NCI-H128 (cell line): ENCODE results near the gene XPO5.
A peak's percentile ranks its signal among the peaks of the same experiment; 100 is the strongest.

Experiments used
- DNase-seq: peaks from one replicate; lab custom pipeline; 2025; ENCODE audit not compliant: unreplicated experiment; lab: John Stamatoyannopoulos, UW

The XPO5 gene

DNA sequence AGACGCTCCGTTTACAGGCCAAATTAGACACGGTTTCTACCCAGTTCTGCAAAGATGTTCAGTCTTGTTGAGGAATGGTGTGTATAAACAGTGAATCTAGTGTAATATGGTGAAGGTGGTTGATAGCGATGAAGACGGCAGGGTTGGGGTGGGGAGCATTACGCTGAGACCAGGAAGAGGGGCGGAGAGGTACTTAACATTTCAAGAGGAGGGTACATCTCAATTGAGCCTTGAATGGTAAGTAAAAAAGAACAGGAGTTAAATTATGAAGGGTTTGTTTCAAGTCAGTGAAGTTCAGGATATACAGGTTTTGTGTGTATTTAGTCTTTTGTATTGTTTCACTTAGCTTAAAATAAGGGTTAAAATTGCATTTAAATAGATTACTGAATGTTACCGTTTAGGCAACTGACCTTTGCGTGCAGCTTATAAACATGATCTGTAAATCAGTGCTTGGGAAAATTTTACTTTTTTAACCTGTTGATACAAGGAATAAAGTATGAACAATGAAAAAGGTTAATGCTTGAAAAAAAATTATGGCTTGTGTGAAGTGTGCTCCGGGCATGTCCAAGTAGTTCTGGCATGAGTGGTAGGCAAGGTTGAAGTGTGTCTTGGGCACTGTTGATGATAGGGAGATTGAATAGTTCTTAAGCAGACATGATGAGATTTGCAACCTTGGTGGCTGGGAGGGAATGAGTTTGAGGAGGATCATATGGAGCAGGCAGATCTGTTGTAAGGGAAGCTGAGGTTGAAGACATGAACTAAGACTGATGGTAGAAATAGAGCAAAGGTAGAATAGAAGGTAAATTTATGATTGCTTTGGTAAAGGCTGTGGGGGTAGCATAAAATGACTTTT, 58.1 kb downstream of the XPO5 start:
- no peak for DNase-seq

DNA sequence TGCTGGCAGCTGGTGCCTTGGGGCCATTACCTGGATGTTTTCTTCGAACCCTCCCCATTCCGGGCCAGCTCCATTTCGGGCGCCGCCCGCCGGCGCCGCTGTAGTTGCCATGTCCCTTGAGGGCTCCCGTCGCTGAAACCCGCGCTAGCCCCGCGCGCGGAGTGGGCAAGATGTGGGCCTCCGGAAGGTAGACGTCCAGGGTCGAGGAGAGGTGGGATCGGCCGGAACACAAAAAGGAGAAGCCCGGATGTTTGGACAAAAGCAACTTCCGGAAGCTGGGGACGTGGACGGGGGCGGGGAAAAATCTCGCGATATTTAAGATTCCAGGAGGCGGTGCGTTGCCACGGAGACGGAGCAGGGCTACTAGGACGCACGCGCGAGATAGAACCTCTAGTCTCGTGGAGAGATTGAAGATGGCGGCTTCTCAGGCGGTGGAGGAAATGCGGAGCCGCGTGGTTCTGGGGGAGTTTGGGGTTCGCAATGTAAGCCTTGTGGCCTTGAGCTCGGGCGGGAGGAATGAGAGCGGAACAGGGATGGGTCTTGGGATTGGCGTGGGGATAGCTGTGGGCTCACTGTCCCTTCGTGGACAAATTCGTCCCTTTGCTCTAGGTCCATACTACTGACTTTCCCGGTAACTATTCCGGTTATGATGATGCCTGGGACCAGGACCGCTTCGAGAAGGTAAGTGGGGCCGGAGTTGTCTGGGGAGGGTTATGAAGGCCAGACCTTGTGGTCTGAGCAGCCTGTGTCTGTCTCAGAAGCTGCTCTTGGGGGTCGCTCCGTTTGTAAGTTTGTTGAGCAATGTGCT, 58.9 kb downstream of the XPO5 start, which contains the start of the genes POLR1C and YIPF3:
POLR1C (plus strand) TSS at position 393 of the 808 bp plus-strand sequence; CDS start at position 414, 21 bp downstream.
YIPF3 (minus strand) TSS at position 230 of the 808 bp plus-strand sequence; CDS start at position 111, 119 bp downstream.
- DNase-seq, result peak; percentile 97

DNA sequence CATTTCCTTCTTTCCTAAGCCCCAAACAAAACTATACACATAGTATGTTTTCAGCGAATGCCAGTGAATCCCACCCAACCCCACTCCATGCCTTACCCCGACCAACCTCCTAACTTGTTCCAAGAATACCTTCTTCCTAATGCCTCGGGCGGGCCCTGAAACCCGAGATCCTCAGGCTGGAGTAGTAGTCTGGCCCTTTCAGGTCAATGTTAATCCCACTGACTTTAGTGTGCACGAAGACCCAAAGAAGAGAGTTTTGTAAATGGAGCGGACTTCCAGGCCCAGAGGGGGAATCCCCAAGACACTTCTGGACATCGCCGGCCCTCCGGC, 59.5 kb downstream of the XPO5 start:
- DNase-seq, result no peak

DNA sequence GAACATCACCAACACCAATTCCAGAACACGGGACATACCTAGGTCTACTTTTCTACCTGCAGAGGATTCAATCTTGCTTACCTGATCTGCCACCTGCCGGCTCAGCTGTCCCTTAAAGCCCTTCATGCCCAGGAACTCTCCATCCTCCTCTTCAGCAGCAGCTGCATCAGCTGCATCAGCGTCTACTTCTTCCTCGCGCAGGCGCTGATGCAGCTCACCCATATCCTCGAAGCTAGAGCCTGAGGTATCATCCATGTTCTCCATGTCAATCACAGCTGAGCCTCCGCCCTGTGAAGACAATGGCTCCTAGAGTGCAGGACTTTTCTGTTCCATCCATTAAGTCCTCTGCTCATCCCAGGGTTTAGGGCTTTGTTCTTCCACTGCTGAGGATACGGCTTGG, 60.0 kb downstream of the XPO5 start:
- DNase-seq, result no peak

DNA sequence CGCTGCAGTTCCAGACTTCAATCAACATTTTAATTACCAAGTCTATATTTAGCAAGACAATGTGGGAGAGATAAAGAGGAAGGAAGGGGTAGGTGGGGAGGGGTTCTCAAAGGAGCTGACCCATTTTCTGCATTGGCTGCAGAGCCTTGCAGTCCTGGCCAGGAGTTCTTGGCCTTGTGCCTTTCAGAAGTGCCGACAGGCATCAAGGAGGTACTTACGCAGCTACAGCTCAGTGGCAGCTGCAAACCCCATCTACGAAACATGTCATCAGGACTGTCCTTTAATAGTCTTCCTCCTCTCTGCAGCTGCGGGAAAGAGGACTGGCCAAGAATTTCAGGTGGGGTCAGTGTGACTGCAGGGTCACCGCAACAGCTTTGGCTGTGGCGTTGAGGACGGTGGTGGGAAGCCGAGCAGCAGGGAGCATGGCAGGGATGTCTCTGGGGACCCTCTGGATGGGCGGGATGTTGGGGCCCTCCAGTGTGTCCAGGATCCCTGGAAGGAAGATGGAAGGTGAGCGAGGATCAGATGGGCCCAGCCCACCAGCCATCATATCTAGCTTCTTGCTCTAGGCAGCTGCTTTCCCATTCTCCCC, 63.9 kb downstream of the XPO5 start:
- no peak for DNase-seq

DNA sequence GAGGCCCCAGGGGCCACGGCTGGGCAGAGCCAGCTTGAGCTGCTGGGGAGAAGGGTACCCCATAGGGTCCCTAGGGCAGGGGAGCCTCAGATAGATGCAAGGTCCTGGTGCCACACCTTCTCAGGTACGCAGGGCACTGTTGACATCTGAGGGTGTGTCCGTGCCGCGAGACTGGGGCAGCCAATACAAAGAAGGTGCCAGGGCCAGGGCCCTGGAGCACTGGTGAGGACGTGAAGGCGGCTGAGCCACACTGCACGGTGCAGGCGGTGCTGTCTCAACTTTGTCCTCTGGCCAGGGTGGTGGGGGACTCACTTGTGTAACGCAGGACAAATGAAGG, 65.0 kb downstream of the XPO5 start:
- DNase-seq, result no peak

DNA sequence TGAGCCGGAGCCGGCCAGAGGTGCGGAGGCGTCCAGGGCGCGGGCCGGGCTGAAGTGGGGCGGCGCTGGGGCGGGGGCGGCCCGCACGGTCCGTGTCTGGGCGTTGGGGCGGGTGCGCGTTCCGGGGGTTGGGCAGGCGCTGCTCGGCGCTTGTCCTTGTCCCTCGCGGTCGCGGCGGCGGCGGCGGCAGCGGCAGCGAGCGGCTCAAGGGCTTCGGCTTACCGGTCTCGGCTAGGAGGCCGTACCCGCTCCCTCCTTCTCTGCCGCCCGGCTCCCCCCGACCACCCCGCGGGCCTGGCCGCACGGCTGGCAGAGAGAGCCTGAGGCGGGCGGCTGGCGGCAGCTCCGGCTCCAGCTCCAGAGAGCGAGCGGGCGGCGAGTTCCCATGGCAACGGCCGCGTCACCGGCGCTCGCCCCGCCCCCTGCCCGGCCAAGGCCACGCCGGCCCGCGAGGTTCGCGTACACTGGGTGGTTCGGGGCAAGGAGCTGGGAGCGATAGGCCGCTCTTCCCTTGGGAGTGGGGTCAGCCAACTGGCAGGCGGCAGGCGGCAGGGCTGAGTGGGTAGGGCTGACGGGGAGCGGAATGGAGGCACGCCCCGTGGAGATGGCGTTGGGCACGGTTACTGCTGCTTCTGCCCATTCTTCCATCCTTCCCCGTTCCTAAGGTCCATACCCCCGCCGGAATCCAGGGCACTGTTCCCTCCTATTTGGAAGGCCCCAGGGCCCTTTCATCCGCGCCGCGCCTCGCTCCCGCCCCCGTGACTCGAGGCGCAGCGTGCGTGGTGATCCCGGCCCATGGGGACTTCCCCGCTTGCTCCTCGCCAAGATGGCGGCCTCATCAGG, 65.6 kb downstream of the XPO5 start, which contains the start of gene LRRC73:
LRRC73 (minus strand) TSS at position 363 of the 843 bp plus-strand sequence. CDS start 561 bp downstream, outside the sequence.
- DNase-seq, result peak; percentile 46

DNA sequence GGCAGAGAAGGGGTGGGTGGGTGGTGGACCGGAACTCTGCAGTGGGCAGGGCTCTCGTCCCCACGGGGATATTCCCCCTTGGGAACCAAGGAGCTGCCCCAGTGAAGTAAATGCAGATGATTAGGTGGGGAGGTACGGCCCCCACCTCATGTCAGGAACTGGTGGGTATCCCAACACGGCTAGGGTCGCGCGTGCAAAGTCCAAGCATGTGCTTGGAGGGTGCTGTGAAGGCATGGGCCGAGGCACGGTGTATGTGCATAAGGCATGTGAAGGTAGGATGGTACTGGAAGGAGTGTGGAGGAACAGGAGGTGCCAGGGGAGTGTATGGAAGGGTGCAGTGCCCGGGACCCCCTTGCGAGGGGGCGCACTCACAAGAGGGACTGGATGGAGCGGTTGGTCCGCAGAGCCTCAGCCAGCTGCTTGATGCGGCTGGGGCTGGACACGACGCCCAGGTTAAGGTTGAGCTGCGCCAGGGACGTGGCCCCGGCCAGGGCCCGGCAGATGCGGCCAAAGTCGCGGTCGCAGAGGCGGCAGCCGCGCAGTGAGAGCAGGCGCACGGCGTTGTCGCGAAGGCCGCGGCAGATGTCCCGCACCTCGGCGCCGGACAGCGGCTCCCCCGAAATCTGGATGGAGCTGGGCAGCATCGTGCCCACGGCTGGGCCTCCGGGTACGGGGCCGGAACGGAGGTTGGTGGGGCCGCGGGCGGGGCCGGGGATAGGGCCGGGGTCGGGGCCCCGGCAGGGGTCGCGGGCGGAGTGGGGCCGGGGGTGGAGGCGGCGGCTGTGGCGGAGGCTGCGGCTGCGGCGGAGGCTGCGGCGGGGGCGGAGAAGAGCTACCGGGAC, 66.5 kb downstream of the XPO5 start:
- DNase-seq, result no peak

DNA sequence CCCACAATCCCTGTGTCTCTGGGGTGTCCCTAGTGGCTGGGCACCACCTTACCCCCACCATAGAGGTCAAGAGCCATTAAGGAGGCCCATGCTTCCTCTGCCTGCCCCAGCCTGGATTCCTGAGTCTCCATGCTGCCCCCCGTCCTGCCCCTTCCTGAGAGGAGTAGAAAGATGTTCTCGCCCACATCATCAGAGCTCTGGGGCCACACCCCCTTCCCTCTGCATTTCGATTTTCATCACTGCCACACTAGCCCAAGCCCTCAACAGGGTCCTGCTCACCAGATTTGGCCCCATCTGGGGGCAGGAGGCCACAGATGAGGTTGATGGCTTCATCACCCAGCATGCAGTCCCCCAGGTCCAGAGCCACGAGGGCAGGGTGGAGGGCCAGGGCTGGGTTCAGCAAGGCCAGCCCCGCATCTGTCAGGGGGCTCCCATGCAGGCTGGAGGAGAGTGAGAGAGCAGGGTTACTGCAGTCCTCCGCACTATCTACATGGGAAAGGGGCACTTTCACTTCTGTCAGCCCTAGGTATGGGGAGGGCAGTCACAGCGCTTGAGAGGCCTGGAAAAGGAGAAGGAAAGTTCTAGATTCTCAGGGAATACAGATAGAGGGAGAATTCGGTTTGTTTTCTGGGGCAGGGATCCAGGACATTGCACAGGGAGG, 67.2 kb downstream of the XPO5 start:
- no peak for DNase-seq

DNA sequence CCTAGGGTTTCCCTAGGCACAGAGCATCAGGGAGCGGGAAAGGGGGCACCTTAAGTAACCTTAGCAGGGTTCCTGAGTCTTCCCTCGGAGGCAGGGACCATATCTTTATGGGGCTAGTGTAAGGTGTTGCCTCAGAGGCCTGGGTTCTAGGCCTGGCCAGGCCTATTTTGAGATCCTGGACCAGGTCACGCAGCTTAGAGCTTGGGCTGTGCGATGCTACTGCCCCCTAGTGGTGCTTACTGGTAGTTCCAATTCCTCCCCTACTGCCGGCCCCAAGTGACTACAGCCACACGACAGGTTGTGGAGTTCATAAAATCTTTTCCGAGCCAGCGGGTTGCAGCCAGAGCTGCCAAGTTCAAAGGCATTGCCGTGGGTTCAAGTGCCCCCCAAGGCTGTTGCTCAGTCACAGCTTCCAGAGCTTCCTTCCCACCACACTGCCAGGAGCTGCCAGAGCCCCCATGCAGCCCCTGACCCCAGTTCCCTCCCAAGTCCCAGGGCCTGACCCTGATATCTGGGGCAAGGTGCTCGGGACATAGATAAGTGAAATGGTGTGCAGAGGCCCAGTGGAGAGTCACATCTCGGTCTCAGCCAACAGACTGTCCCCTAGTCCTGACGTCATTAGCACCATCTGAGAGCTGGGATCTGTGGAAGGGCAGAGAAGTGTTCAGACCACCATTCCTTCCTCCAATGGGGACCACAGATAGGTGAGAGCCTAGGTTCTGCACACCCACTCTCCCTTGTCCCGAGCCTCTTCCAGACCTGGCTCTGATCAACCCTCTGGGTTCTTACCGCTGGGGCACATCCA, 69.0 kb downstream of the XPO5 start:
- peak; percentile 64 for DNase-seq

DNA sequence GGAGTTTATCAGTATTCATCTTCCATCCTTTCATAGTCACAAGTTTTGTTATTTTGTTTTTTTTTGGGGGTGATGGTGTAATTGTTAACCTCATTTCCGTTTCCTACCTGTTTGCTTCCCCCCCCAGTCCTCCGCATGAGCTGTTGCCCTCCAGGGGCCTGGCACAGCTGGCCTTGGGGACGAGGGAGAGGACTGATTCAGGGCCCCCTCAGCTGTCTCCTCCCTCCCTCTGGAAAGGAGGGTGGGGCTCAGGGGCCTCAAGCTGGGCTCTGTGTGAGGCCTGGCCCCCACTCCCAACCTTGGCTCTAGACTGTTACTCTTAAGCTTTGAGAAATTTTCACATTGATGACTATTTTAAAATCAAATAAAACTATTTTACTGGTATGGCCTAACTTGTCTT, 69.7 kb downstream of the XPO5 start:
- DNase-seq, result no peak

DNA sequence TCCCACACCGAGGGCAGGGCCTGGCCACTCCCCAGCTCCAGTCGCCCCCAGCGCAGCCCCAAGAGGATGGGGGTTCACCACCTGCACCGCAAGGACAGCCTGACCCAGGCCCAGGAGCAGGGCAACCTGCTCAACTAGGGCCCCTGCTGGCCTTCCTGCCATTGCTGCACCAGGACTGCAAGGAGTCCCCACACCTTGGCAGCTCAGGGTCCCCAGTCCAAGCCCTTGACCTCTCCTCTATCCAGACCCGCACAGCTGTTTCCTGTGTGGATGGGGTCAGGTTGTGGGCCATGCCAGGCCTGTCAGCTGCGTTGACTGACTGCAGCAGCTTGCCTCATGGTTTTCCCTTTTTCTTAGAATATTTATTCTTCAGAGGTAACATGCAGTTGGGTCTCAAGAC, 70.1 kb downstream of the XPO5 start:
- no peak for DNase-seq

DNA sequence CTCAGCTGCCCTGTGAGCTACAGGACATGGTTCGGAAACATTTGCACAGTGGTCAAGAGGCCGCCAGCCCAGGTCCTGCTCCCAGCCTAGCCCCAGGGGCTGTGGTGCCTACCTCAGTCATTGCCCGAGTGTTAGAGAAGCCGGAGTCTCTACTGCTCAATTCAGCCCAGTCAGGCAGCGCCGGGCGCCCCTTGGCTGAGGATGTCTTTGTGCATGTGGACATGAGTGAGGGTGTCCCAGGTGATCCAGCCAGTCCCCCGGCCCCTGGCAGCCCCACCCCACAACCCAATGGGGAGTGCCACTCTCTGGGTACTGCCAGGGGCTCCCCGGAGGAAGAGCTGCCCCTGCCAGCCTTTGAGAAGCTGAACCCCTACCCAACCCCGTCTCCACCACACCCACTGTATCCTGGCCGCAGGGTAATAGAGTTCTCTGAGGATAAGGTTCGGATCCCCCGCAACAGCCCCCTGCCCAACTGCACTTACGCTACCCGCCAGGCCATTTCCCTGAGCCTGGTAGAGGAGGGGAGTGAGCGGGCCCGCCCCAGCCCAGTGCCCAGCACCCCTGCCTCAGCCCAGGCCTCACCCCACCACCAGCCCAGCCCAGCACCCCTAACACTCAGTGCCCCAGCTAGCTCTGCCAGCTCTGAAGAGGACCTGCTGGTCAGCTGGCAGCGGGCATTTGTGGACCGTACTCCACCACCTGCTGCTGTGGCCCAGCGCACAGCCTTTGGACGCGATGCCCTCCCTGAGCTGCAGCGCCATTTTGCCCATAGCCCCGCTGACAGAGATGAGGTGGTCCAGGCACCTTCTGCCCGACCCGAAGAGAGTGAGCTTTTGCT, 70.9 kb downstream of the XPO5 start:
- no peak for DNase-seq

DNA sequence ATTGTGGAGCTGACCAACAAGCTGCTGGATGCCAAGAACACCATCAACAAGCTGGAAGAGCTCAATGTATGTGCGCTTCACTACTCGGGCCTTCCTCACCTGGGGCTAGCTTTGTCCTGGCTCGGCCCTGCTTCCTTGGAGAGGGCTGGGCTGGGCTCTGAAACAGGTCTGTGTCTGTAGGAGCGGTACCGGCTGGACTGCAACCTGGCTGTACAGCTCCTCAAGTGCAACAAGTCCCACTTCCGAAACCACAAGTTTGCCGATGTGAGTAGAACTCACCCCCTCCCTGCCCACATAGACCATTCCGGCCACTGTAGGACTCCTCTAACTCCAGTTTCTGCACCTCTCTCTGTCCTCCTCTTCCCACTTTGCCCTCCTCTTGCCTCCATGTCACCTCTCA, 72.4 kb downstream of the XPO5 start:
- DNase-seq, result no peak

DNA sequence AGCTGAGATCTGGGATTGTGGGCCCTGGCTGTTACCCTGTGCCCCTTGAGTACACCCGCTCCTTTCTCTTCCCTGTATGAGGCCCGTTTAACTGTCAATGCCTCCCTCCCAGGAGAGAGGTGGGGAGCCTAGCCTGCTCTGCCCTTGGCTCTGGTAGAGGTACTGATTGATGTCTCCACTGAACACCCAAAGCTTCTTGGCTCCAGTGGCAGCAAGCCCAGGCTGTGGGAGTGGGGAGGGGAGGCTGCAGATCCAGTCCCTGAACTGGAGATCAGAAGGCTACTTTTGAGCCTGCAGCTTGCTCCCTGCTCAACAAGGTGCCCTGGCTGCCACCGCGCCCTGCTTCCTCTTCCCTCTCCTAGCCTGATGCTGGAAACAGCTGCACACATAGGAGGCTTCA, 73.2 kb downstream of the XPO5 start:
- DNase-seq, result no peak

DNA sequence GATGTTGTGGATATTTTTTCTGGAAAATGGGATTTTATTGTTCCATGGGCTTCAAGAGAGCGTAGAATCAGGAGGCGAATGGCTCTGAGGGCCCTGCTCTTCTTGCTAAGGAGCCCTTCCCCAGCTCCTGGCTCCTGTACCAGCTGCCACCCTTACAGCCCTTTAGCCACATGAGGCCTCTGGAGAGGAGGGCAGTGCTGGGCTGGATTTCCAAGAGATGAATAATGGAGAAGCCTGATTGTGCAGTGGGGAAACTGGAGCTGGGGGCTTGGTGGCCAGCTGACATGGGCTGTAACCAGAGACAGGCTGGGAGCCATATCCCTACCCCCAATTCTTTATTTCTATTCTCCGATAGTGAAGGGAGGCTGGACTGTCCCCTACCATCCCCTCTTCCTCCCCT, 74.9 kb downstream of the XPO5 start:
- DNase-seq, result no peak

DNA sequence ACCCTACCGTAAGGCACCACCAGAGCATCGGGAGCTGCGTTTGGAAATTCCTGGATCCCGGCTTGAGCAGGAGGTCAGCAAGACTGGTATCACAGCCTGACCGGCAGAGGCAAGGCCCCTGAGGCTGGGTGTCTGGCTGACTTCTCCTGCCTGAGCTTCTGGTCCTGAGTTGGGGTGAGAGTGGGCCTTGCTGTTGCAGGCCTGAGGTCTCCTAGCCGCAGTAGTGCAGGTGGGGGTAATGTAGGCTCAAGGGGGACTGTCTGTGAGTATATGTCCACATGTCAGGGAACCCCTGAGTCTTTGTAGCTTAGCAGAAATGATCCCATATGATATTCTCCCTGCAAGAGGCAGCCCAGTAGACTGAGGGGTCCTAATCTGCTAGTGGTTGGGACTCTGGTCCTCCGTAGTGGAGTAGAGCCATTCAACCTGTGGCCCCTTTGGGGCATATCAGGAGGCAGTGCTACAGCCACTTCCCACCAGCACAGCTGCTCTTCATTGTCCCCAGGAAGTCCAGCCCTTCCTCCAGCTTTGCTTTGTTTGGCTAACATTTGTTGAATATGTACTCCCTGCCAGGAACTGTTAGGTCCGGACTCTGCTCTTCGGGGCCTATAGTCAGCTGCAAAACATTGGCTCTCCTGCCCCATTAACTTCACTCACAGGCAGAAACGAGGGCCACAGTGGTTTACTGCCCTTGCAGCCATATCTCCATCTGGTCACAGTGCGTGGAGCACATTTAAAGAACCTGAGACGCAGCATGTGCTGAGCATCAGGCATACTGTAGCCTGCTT, 76.6 kb downstream of the XPO5 start:
- DNase-seq, result no peak
